HK-2 (cell line): ENCODE data around the gene DNAH6.
A peak's percentile ranks its signal among the peaks of the same experiment; 100 is the strongest.

ENCODE experiments used
- DNase-seq: peaks from one replicate; pipeline ENCODE4 v3.0.0-alpha.2; 2018; ENCODE audit not compliant: unreplicated experiment

The DNAH6 gene

GRCh38 chr2:84800194-84800805, 284.0 kb downstream of the DNAH6 start:
- DNase-seq = no peak

- no peak for DNase-seq
These were observed 285.5 kb downstream of the DNAH6 start for GRCh38 chr2:84801811-84802210.

- no peak for DNase-seq
These were observed 289.1 kb downstream of the DNAH6 start for GRCh38 chr2:84805250-84805958.

GRCh38 chr2:84807063-84807485, 290.8 kb downstream of the DNAH6 start:
- DNase-seq = peak; percentile 47

GRCh38 chr2:84808279-84808678, 292.0 kb downstream of the DNAH6 start:
- DNase-seq = no peak

- DNase-seq = no peak
These were observed 295.6 kb downstream of the DNAH6 start for GRCh38 chr2:84811839-84812431.

GRCh38 chr2:84815146-84815545, 298.8 kb downstream of the DNAH6 start:
- no peak for DNase-seq

- no peak for DNase-seq
These were observed 300.2 kb downstream of the DNAH6 start for GRCh38 chr2:84816426-84817026.

- DNase-seq = no peak
These were observed 300.9 kb downstream of the DNAH6 start for GRCh38 chr2:84817239-84817655.

- no peak for DNase-seq
These were observed 305.5 kb downstream of the DNAH6 start for GRCh38 chr2:84821806-84822205.

- no peak for DNase-seq
These were observed 306.9 kb downstream of the DNAH6 start for GRCh38 chr2:84823229-84823628.

GRCh38 chr2:84823788-84824187, 307.5 kb downstream of the DNAH6 start:
- no peak for DNase-seq

GRCh38 chr2:84827978-84828575, 311.8 kb downstream of the DNAH6 start:
- DNase-seq = no peak

GRCh38 chr2:84829693-84830092, 313.4 kb downstream of the DNAH6 start:
- no peak for DNase-seq

- DNase-seq = no peak
These were observed 313.8 kb downstream of the DNAH6 start for GRCh38 chr2:84830095-84830494.

- DNase-seq = no peak
These were observed 314.6 kb downstream of the DNAH6 start for GRCh38 chr2:84830758-84831500.

GRCh38 chr2:84832772-84833461, 316.6 kb downstream of the DNAH6 start:
- DNase-seq = no peak

- DNase-seq = no peak
These were observed 317.3 kb downstream of the DNAH6 start for GRCh38 chr2:84833481-84834150.

- DNase-seq = no peak
These were observed 319.9 kb downstream of the DNAH6 start for GRCh38 chr2:84836215-84836614.

GRCh38 chr2:84838434-84839145, 322.3 kb downstream of the DNAH6 start:
- DNase-seq = no peak
